GM23248 (cell line): Measurements from ENCODE around the gene SAPCD2.

Source experiments
- EZH2 ChIP-seq: fragments of 200-600 bp; sonication (generic); IDR thresholded peaks from 2 replicates; pipeline ENCODE4 v1.6.1; 2018; ENCODE audit warnings: antibody characterized with exemption, mild to moderate bottlenecking; ENCODE audit not compliant: insufficient read depth, poor library complexity, severe bottlenecking
- EZH2phosphoT487 ChIP-seq: fragments of 200-600 bp; sonication (generic); IDR thresholded peaks from 2 replicates; pipeline ENCODE4 v1.6.1; 2018; ENCODE audit warnings: antibody characterized with exemption, moderate library complexity, mild to moderate bottlenecking, low read depth; ENCODE audit not compliant: insufficient read depth

- TF ChIP-seq EZH2 = no peak
- no peak for TF ChIP-seq EZH2phosphoT487
Observed at GRCh38 chr9:137068539-137069507, 1.5 kb downstream of the SAPCD2 start.
